ENCODE results near the gene PPP1R15A.

- TF ChIP-seq CTCF (IDR thresholded peaks at IDR 0.05) (no peak), POLR2A (IDR thresholded peaks at IDR 0.05) (no peak), POLR2AphosphoS5 (IDR thresholded peaks at IDR 0.05) (no peak)
Observed at GRCh38 chr19:48890551-48890950, 18.3 kb downstream of the PPP1R15A start.

All from suprapubic skin (tissue), 4 donors.